Thymus (tissue), 11 donors: ENCODE results near the gene CCM2. TPM values are rescaled to one million over a fixed set of nuclear protein-coding genes. Genes with fewer than 3 reads are reported as not detected.

Experiments
- DNase-seq, 9 donors: peaks; one replicate each; pipeline ENCODE4 v3.0.0-alpha.2; 2013; ENCODE audit warnings: low spot score in 9 of 9, low read depth in 6 of 9, missing footprints in 1 of 9
- H3K27ac ChIP-seq, 2 donors: one replicate each; pipeline ENCODE4 v1.5.1; 2013; ENCODE audit warnings: control low read depth in 1 of 2, low read depth in 1 of 2, low read length in 1 of 2, mild to moderate bottlenecking in 1 of 2, moderate library complexity in 1 of 2
- H3K27me3 ChIP-seq, 2 donors: one replicate each; pipeline ENCODE4 v1.5.1; 2013; ENCODE audit warnings: low read length in 1 of 2; ENCODE audit not compliant: control insufficient read depth in 2 of 2, insufficient read depth in 1 of 2
- H3K36me3 ChIP-seq, 2 donors: one replicate each; pipeline ENCODE4 v1.5.1; 2013; ENCODE audit warnings: low read length in 1 of 2, mild to moderate bottlenecking in 1 of 2, moderate library complexity in 1 of 2; ENCODE audit not compliant: control insufficient read depth in 2 of 2, insufficient read depth in 2 of 2
- H3K4me1 ChIP-seq, 2 donors: one replicate each; pipeline ENCODE4 v1.5.1; 2013; ENCODE audit warnings: low read length in 2 of 2; ENCODE audit not compliant: control insufficient read depth in 2 of 2, insufficient read depth in 2 of 2
- H3K4me3 ChIP-seq, 2 donors: one replicate each; pipeline ENCODE4 v1.5.1; 2013; ENCODE audit warnings: low read length in 2 of 2, control low read depth in 1 of 2, mild to moderate bottlenecking in 1 of 2
- H3K9me3 ChIP-seq, 2 donors: one replicate each; pipeline ENCODE4 v1.5.1; 2013; ENCODE audit warnings: low read length in 1 of 2, mild to moderate bottlenecking in 1 of 2; ENCODE audit not compliant: control insufficient read depth in 2 of 2, insufficient read depth in 1 of 2
- WGBS: extraction: QIAGEN DNeasy Blood & Tissue Kit; methylation state at CpG from one replicate; pipeline ENCODE4 v1.1.7; 2013; 5-methylcytosine and 5-hydroxymethylcytosine counted together
- polyA plus RNA-seq: library from polyadenylated mRNA; stranded (reverse); fragments of 200-250 nt; gene quantifications from one replicate; pipeline ENCODE4 v1.2.3, GENCODE V29; 2013
- total RNA-seq: library from RNA; stranded (reverse); fragments of 120-200 nt; gene quantifications from one replicate; pipeline ENCODE4 v1.2.4, GENCODE V29; 2013
- donor health status: healthy.

Gene CCM2
- total and polyA plus RNA-seq, 2 donors: 69.3 to 114 TPM

DNA sequence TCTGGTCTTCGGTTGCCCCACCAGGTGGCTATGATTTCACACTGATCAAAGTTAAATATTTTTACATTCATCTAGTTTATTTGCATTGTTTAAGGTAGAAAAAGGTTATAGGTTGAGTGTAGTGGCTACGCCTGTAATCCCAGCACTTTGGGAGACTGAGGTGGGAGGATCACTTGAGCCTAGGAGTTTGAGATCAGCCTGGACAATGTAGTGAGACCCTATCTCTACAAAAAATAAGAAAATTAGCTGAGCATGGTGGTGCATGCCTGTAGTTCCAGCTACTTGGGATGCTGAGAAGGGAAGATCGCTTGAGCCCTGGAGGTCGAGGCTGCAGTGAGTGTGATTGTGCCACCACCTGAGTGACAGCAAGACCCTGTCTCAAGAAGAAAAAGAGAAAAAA, 3.8 kb downstream of the CCM2 start:
- H3K9me3 ChIP-seq: peaks cover 0 to 3% of the 10 kb centered on the region in 2 donors
- DNase-seq: no peak
- H3K27ac ChIP-seq: no peak overlapping the region
- H3K36me3 ChIP-seq: peaks cover 8 to 19% of the 10 kb centered on the region in 2 donors
- H3K4me1 ChIP-seq: peaks cover 20 to 37% of the 10 kb centered on the region in 2 donors
- 97% methylated on average over 4 of the region's 4 CpGs for WGBS
- H3K4me3 ChIP-seq: no peak overlapping the region
- H3K27me3 ChIP-seq: no peaks in the 10 kb centered on the region

DNA sequence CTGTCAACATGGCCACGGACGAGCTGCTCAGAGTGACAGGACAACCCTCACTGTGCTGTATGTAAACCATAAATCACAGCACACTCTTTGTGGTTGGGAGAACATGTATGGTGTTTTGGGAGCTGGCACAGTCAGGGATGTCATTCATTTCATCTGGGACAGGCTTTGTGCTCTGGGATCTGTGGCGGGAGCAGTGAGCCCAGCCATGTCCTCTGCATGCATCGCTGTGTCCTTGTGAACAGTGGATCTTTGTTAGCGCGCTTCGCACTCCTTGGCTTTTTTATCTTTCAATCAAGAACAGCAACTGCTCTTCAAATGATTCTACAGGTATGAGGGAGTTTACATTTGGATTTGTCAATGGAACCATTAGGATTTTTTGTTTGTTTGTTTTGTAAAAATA, 7.1 kb downstream of the CCM2 start:
- no peaks in the 10 kb centered on the region for H3K27me3 ChIP-seq
- no peak overlapping the region for H3K27ac ChIP-seq
- no peaks in the 10 kb centered on the region for H3K9me3 ChIP-seq
- H3K4me1 ChIP-seq: peaks cover 12 to 22% of the 10 kb centered on the region in 2 donors
- DNase-seq: no peak
- peaks cover 14 to 22% of the 10 kb centered on the region in 2 donors for H3K36me3 ChIP-seq
- 99% methylated on average over 7 of the region's 7 CpGs for WGBS
- no peak overlapping the region for H3K4me3 ChIP-seq

GRCh38 chr7:45007571-45008328, 7.7 kb downstream of the CCM2 start:
- Histone ChIP-seq H3K9me3 (no peaks in the 10 kb centered on the region), H3K4me1 (peaks cover 6 to 16% of the 10 kb centered on the region in 2 donors), H3K27ac (no peak overlapping the region), H3K36me3 (peaks cover 14 to 18% of the 10 kb centered on the region in 2 donors), H3K27me3 (no peaks in the 10 kb centered on the region), H3K4me3 (no peak overlapping the region)
- no peak for DNase-seq
- 97% methylated on average over 7 of the region's 7 CpGs for WGBS

GRCh38 chr7:45013465-45013967, 13.5 kb downstream of the CCM2 start:
- no peak overlapping the region for H3K27ac ChIP-seq
- peaks cover 12 to 23% of the 10 kb centered on the region in 2 donors for H3K36me3 ChIP-seq
- no peaks in the 10 kb centered on the region for H3K27me3 ChIP-seq
- H3K9me3 ChIP-seq: no peaks in the 10 kb centered on the region
- 80% methylated on average over 2 of the region's 2 CpGs for WGBS
- no peak for DNase-seq
- no peak overlapping the region for H3K4me3 ChIP-seq
- H3K4me1 ChIP-seq: no peaks in the 10 kb centered on the region

GRCh38 chr7:45015313-45015712, 15.3 kb downstream of the CCM2 start:
- Histone ChIP-seq H3K27ac (no peak overlapping the region), H3K27me3 (no peaks in the 10 kb centered on the region), H3K36me3 (peaks cover 20 to 23% of the 10 kb centered on the region in 2 donors), H3K4me3 (no peak overlapping the region), H3K9me3 (no peaks in the 10 kb centered on the region), H3K4me1 (no peaks in the 10 kb centered on the region)
- 96% methylated on average over 1 of the region's 1 CpG for WGBS
- DNase-seq: no peak

GRCh38 chr7:45017253-45017652, 17.3 kb downstream of the CCM2 start:
- Histone ChIP-seq H3K27ac (no peak overlapping the region), H3K4me3 (no peak overlapping the region), H3K27me3 (no peaks in the 10 kb centered on the region), H3K4me1 (peaks cover 2 to 10% of the 10 kb centered on the region in 2 donors), H3K36me3 (peaks cover 17 to 21% of the 10 kb centered on the region in 2 donors), H3K9me3 (no peaks in the 10 kb centered on the region)
- no peak for DNase-seq
- 67% methylated on average over 3 of the region's 3 CpGs for WGBS

- Histone ChIP-seq H3K36me3 (peaks cover 13 to 15% of the 10 kb centered on the region in 2 donors), H3K9me3 (peaks cover 0 to 3% of the 10 kb centered on the region in 2 donors), H3K4me3 (no peak overlapping the region), H3K27ac (no peak overlapping the region), H3K27me3 (no peaks in the 10 kb centered on the region), H3K4me1 (peaks cover 7 to 19% of the 10 kb centered on the region in 2 donors)
- WGBS: 93% methylated on average over 5 of the region's 5 CpGs
- no peak for DNase-seq
These were observed 20.9 kb downstream of the CCM2 start for GRCh38 chr7:45020915-45021314.

DNA sequence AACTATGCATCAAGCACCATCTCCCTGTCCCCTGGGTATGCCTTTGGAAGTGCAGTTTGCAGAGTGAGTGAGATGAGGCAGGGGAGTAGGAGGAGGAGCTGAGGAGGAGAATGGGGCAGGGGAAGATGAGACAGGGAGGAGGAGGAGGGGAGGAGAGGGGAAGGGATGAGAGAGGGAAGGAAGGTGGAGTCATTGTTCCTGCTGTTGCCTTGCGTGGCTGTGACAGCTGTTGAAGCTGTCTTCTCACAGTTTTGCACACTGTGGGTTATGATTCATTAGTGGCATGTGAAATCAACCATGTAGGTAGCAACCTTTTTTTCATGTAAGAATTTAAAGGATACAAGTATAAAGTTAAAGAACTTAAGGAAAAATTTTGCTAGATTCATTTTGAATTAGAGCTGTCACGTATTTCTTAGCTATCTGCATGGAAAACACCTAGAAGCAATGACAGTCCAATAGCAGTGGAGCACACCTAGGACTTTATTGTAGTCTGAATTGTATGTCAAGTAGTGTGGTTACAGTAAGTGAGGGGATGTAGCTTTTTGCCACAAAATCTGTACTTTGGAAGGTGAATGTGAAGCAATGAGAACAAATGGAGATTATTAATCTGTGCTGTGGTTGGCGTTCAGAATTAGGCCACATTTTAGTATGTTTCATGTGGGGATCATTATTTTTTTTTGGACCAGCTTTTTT, 21.7 kb downstream of the CCM2 start:
- peaks cover 0 to 3% of the 10 kb centered on the region in 2 donors for H3K9me3 ChIP-seq
- DNase-seq: no peak
- no peaks in the 10 kb centered on the region for H3K27me3 ChIP-seq
- H3K4me3 ChIP-seq: no peak overlapping the region
- 67% methylated on average over 3 of the region's 3 CpGs for WGBS
- peak overlapping the region; percentile 29 to 52 for H3K27ac ChIP-seq
- peaks cover 13 to 15% of the 10 kb centered on the region in 2 donors for H3K36me3 ChIP-seq
- peaks cover 12 to 25% of the 10 kb centered on the region in 2 donors for H3K4me1 ChIP-seq

DNA sequence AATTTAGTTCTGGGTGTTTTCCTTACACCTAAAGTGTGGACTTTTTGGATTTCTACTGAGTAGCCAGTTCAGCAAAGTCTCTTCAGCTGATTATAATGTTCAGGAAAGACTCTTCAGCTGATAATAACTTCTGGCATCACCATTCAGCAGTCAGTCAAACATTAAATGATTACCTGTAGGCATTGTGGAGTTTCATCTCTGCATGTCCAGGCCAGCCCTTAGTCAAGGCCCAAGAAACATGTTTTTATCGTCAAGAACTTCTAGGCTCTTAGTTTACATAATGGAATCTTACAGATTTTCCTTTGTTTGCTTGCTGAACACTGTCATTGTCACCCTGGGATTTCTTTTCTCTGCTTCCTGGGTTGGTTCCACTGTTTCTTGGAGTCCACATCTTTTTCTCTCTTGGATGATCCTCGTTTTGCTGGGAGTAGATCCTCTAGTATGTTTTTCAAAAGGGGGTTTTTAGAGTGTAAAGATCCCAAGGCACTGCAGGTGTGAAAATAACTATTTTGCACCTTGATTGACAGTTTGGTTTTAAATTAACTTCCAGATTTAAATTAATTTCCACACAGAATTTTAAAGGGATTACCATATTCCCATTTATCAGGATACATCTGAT, 24.2 kb downstream of the CCM2 start:
- H3K4me1 ChIP-seq: peaks cover 13 to 50% of the 10 kb centered on the region in 2 donors

More for the DNA sequence above, 24.2 kb downstream of the CCM2 start:
- no peak overlapping the region for H3K4me3 ChIP-seq
- H3K9me3 ChIP-seq: peaks cover 0 to 3% of the 10 kb centered on the region in 2 donors
- H3K27ac ChIP-seq: no peak overlapping the region
- peaks cover 4 to 5% of the 10 kb centered on the region in 2 donors for H3K36me3 ChIP-seq
- no peaks in the 10 kb centered on the region for H3K27me3 ChIP-seq
- 95% methylated on average over 2 of the region's 2 CpGs for WGBS
- no peak for DNase-seq
